H1 (cell line): ENCODE data around the gene PXK. TPM values are rescaled to one million over a fixed set of nuclear protein-coding genes. Genes with fewer than 3 reads are reported as not detected.

Source experiments
- CTCF ChIA-PET: fragments of 300-600 bp; sonication (Branson Sonifier 250); formaldehyde crosslinking; loops from one replicate; lab custom pipeline; 2021; ENCODE audit not compliant: partially characterized antibody; lab: Charles Lee
- POLR2A ChIA-PET: fragments of 300-600 bp; sonication (Branson Sonifier 250); formaldehyde crosslinking; loops from one replicate; lab custom pipeline; 2021; ENCODE audit warnings: inconsistent platforms; ENCODE audit not compliant: partially characterized antibody; lab: Charles Lee
- DNase-seq, 2 experiments: peaks; one replicate each; pipeline versions ENCODE4 v3.0.0 to v3.0.0-alpha.2; 2010 to 2022; ENCODE audit warnings: low spot score in 2 of 2, low read depth in 1 of 2, mixed read lengths in 1 of 2
- FAIRE-seq: peaks from 2 replicates; lab custom pipeline; 2011; peaks lifted over from hg19 to GRCh38; lab: Jason Lieb, UNC
- H2AFZ ChIP-seq: 2 replicates; pipeline ENCODE4 v1.8.1; 2012; ENCODE audit warnings: low read length, inconsistent platforms
- H2AK5ac ChIP-seq: 2 replicates; pipeline ENCODE4 v1.6.1; 2013; ENCODE audit warnings: low read depth, low read length
- H2BK120ac ChIP-seq: replicated peaks from 2 replicates; pipeline ENCODE3; 2013; ENCODE audit warnings: low read depth, low read length, inconsistent platforms
- H2BK12ac ChIP-seq: 2 replicates; pipeline ENCODE4 v1.6.1; 2013; ENCODE audit warnings: low read depth, low read length
- H2BK15ac ChIP-seq: 2 replicates; pipeline ENCODE4 v1.6.1; 2013; ENCODE audit warnings: low read length
- H2BK20ac ChIP-seq: 2 replicates; pipeline ENCODE4 v1.6.1; 2013; ENCODE audit warnings: low read length
- H2BK5ac ChIP-seq: 2 replicates; pipeline ENCODE4 v1.6.1; 2013; ENCODE audit warnings: low read depth, low read length
- H3K14ac ChIP-seq: 2 replicates; pipeline ENCODE4 v1.6.1; 2013; ENCODE audit warnings: inconsistent platforms; ENCODE audit not compliant: insufficient read length
- H3K18ac ChIP-seq: 2 replicates; pipeline ENCODE4 v1.6.1; 2013; ENCODE audit warnings: low read length; ENCODE audit errors: extremely low read depth
- H3K23ac ChIP-seq: 2 replicates; pipeline ENCODE4 v1.6.1; 2013; ENCODE audit warnings: inconsistent platforms; ENCODE audit not compliant: insufficient read length
- H3K23me2 ChIP-seq: 2 replicates; pipeline ENCODE4 v1.6.1; 2013; ENCODE audit warnings: low read depth, low read length
- H3K27ac ChIP-seq: 2 replicates; pipeline ENCODE4 v1.6.1; 2011; ENCODE audit warnings: low read depth, low read length, inconsistent platforms
- H3K27me3 ChIP-seq, 4 experiments: replicated peaks in 1 of 4; 1 replicate in 1 of 4; 2 replicates in 3 of 4; pipeline versions ENCODE4 v1.6.1 to v1.8.1; 2011 to 2013; ENCODE audit warnings: low read length in 3 of 4, mild to moderate bottlenecking in 3 of 4, inconsistent platforms in 2 of 4, mixed read lengths in 2 of 4, moderate library complexity in 1 of 4; ENCODE audit not compliant: control insufficient read depth in 3 of 4, insufficient read depth in 3 of 4; ENCODE audit errors: extremely low read depth in 1 of 4
- H3K36me3 ChIP-seq, 4 experiments: 2 replicates each; pipeline versions ENCODE4 v1.6.1 to v1.8.1; 2011 to 2013; ENCODE audit warnings: mild to moderate bottlenecking in 4 of 4, low read length in 3 of 4, moderate library complexity in 2 of 4, control low read depth in 1 of 4, inconsistent platforms in 1 of 4; ENCODE audit not compliant: insufficient read depth in 4 of 4, control insufficient read depth in 2 of 4
- H3K4ac ChIP-seq: replicated peaks from 2 replicates; pipeline ENCODE3; 2013; ENCODE audit warnings: low read length, low read depth, mixed read lengths, inconsistent platforms; ENCODE audit not compliant: insufficient read length
- H3K4me1 ChIP-seq, 4 experiments: replicated peaks in 1 of 4; 1 replicate in 1 of 4; 2 replicates in 3 of 4; pipeline versions ENCODE4 v1.6.1 to v1.8.1; 2011 to 2013; ENCODE audit warnings: low read length in 3 of 4, inconsistent platforms in 2 of 4, mixed read lengths in 1 of 4; ENCODE audit not compliant: insufficient read depth in 4 of 4, control insufficient read depth in 3 of 4
- H3K4me2 ChIP-seq, 2 experiments: 2 replicates each; pipeline versions ENCODE4 v1.6.1 to v1.8.1; 2011 to 2013; ENCODE audit warnings: low read depth in 2 of 2, low read length in 2 of 2, control low read depth in 1 of 2, inconsistent platforms in 1 of 2, mild to moderate bottlenecking in 1 of 2; ENCODE audit not compliant: insufficient read depth in 1 of 2
- H3K4me3 ChIP-seq, 4 experiments: fragments of 200-600, 300-600 bp in 1 of 4; sonication (generic), shearing (Covaris generic), sonication (Bioruptor Twin) in 1 of 4; 2 replicates each; pipeline versions ENCODE4 v1.5.1 to v1.8.1; 2011 to 2016; ENCODE audit warnings: low read length in 4 of 4, low read depth in 3 of 4, control low read depth in 2 of 4, inconsistent platforms in 2 of 4, mild to moderate bottlenecking in 2 of 4, mixed read lengths in 1 of 4, moderate library complexity in 1 of 4; ENCODE audit not compliant: insufficient read depth in 2 of 4; ENCODE audit errors: extremely low read depth in 1 of 4
- H3K56ac ChIP-seq: replicated peaks from 2 replicates; pipeline ENCODE3; 2013; ENCODE audit warnings: low read depth, mild to moderate bottlenecking, mixed read lengths, low read length, inconsistent platforms; ENCODE audit not compliant: insufficient read length
- H3K79me1 ChIP-seq: 2 replicates; pipeline ENCODE4 v1.6.1; 2013; ENCODE audit warnings: low read depth, low read length, control low read depth
- H3K79me2 ChIP-seq, 2 experiments: 2 replicates each; pipeline versions ENCODE4 v1.6.1 to v1.8.1; 2012 to 2013; ENCODE audit warnings: low read length in 2 of 2, mild to moderate bottlenecking in 2 of 2, inconsistent platforms in 1 of 2; ENCODE audit not compliant: insufficient read depth in 2 of 2, control insufficient read depth in 1 of 2
- H3K9ac ChIP-seq, 4 experiments: replicated peaks in 1 of 4; 1 replicate in 1 of 4; 2 replicates in 3 of 4; pipeline versions ENCODE4 v1.6.1 to v1.8.1; 2011 to 2013; ENCODE audit warnings: low read depth in 3 of 4, low read length in 3 of 4, control low read depth in 2 of 4, mild to moderate bottlenecking in 2 of 4, moderate library complexity in 2 of 4, inconsistent platforms in 1 of 4; ENCODE audit errors: extremely low read depth in 1 of 4
- H3K9me3 ChIP-seq, 2 experiments: 2 replicates each; pipeline versions ENCODE4 v1.6.1 to v1.8.1; 2012 to 2013; ENCODE audit warnings: mild to moderate bottlenecking in 2 of 2, moderate library complexity in 2 of 2, control low read depth in 1 of 2, inconsistent platforms in 1 of 2, low read depth in 1 of 2, low read length in 1 of 2, mixed read lengths in 1 of 2; ENCODE audit not compliant: insufficient read depth in 2 of 2
- H4K20me1 ChIP-seq, 2 experiments: replicated peaks in 1 of 2; 2 replicates each; pipeline versions ENCODE3 to v1.8.1; 2011 to 2013; ENCODE audit warnings: inconsistent platforms in 2 of 2, low read length in 2 of 2, mild to moderate bottlenecking in 1 of 2; ENCODE audit not compliant: insufficient read depth in 2 of 2, control insufficient read depth in 1 of 2
- H4K5ac ChIP-seq: 2 replicates; pipeline ENCODE4 v1.6.1; 2013; ENCODE audit warnings: low read length, low read depth, mixed read lengths, inconsistent platforms; ENCODE audit not compliant: insufficient read length
- H4K8ac ChIP-seq: 2 replicates; pipeline ENCODE4 v1.8.0; 2013; ENCODE audit warnings: mild to moderate bottlenecking, moderate library complexity, low read length, inconsistent platforms; ENCODE audit not compliant: insufficient read depth; ENCODE audit errors: extremely low read depth
- H4K91ac ChIP-seq: replicated peaks from 2 replicates; pipeline ENCODE3; 2013; ENCODE audit warnings: low read length, mixed read lengths, inconsistent platforms; ENCODE audit not compliant: insufficient read length
- BACH1 ChIP-seq: IDR thresholded peaks from 2 replicates; pipeline ENCODE4 v1.6.1; 2012; ENCODE audit warnings: low read length, improper control_type of control experiment
- CBX5 ChIP-seq: fragments of 300-800, 300-1000 bp; sonication (generic); IDR thresholded peaks from 2 replicates; pipeline ENCODE4 v1.7.1; 2016; ENCODE audit warnings: antibody characterized with exemption, low read length, low read depth
- HDAC2 ChIP-seq, 2 experiments: fragments of 300-600 bp in 1 of 2; sonication (generic) in 1 of 2; IDR thresholded peaks; 2 replicates each; pipeline ENCODE4 v1.6.1; 2011 to 2012; ENCODE audit warnings: low read depth in 2 of 2, low read length in 2 of 2, mild to moderate bottlenecking in 2 of 2, moderate library complexity in 2 of 2, borderline replicate concordance in 1 of 2, inconsistent platforms in 1 of 2
- KDM1A ChIP-seq: fragments of 200-600, 300-600 bp; sonication (generic); IDR thresholded peaks from 2 replicates; pipeline ENCODE4 v1.7.1; 2016; ENCODE audit warnings: mild to moderate bottlenecking, low read length, borderline replicate concordance
- POLR2AphosphoS5 ChIP-seq: IDR thresholded peaks from 2 replicates; pipeline ENCODE4 v1.6.1; 2011; ENCODE audit warnings: low read depth, low read length
- SIRT6 ChIP-seq: IDR thresholded peaks from one replicate; pipeline ENCODE4 v1.7.1; 2012; ENCODE audit warnings: low read length, inconsistent platforms
- SIX5 ChIP-seq: IDR thresholded peaks from 2 replicates; pipeline ENCODE4 v1.6.1; 2011; ENCODE audit warnings: mild to moderate bottlenecking, low read depth, low read length
- SP2 ChIP-seq: IDR thresholded peaks from 2 replicates; pipeline ENCODE4 v1.6.1; 2012; ENCODE audit warnings: mild to moderate bottlenecking, low read length, inconsistent platforms
- SRF ChIP-seq: IDR thresholded peaks from 2 replicates; pipeline ENCODE4 v1.6.1; 2011; ENCODE audit warnings: mild to moderate bottlenecking, low read depth, low read length, moderate library complexity
- SUZ12 ChIP-seq: fragments of 200-600 bp; sonication (generic); IDR thresholded peaks from 2 replicates; pipeline ENCODE4 v1.6.1; 2012; ENCODE audit warnings: mild to moderate bottlenecking, inconsistent platforms, low read length, moderate library complexity, mixed read lengths
- TAF7 ChIP-seq: optimal IDR thresholded peaks from 2 replicates; pipeline ENCODE3; 2011; ENCODE audit warnings: low read depth, mild to moderate bottlenecking, inconsistent platforms, low read length, moderate library complexity, borderline replicate concordance
- YY1 ChIP-seq: IDR thresholded peaks from 2 replicates; pipeline ENCODE4 v1.6.1; 2011; ENCODE audit warnings: low read depth, mild to moderate bottlenecking, low read length
- WGBS, 2 experiments: shearing (Covaris generic) in 1 of 2; methylation state at CpG; one replicate each; pipeline versions ENCODE4 v1.1.6 to v1.1.7; 2013 to 2015; ENCODE audit warnings: low lambda C conversion rate in 2 of 2, mixed read lengths in 2 of 2, inconsistent platforms in 1 of 2, low coverage in 1 of 2, missing lambda C conversion rate in 1 of 2; ENCODE audit not compliant: insufficient replicate concordance in 2 of 2, insufficient coverage in 1 of 2, insufficient read length in 1 of 2; ENCODE audit errors: extremely low coverage in 1 of 2, missing lambda C conversion rate in 1 of 2; 5-methylcytosine and 5-hydroxymethylcytosine counted together
- polyA plus RNA-seq, 7 experiments: library from polyadenylated mRNA; depleted of rRNA in 3 of 7; stranded (reverse) in 5 of 7; unstranded in 2 of 7; fragments of >200 nt in 5 of 7; fragments of 200-250 nt in 2 of 7; gene quantifications; 1 replicate in 5 of 7; 2 replicates in 1 of 7; 4 replicates in 1 of 7; pipeline versions ENCODE4 v1.2.1 to v1.2.3, GENCODE V29; 2011 to 2013; ENCODE audit warnings: missing spikeins in 2 of 7, mixed read lengths in 2 of 7
- total RNA-seq: library from RNA; stranded (reverse); fragmentation: NEBNext Ultra II Directional; extraction: Animal tissue kit (Norgen Biotek cat#: 25700); gene quantifications from 2 replicates; pipeline ENCODE4 v1.2.1, GENCODE V29; 2021

PXK gene
- total and polyA plus RNA-seq, 2 of the 8 experiments (the other 6 are each of a cell fraction or from before 2014, with no cell fraction given): 3.5 to 7.1 TPM

GRCh38 chr3:58342676-58343075 is 10.0 kb downstream of the PXK start:
- DNase-seq (no peak), FAIRE-seq (no peak)
- Histone ChIP-seq H4K8ac (no peak overlapping the region), H4K20me1 (no peaks in the 10 kb centered on the region), H3K18ac (no peak overlapping the region), H3K9me3 (no peaks in the 10 kb centered on the region), H2BK12ac (no peak overlapping the region), H2BK15ac (no peak overlapping the region), H2AK5ac (no peak overlapping the region), H3K4me3 (no peak overlapping the region), H3K36me3 (no peaks in the 10 kb centered on the region), H2BK120ac (no peak overlapping the region), H2BK5ac (no peak overlapping the region), H3K23ac (no peak overlapping the region), H3K23me2 (no peaks in the 10 kb centered on the region; the same call in 1 of the 2 replicates), H4K5ac (no peak overlapping the region), H3K4me2 (no peak overlapping the region), H3K27me3 (no peaks in the 10 kb centered on the region; a peak in 1 of 7 replicates), H3K79me1 (no peaks in the 10 kb centered on the region), H4K91ac (no peak overlapping the region), H2BK20ac (no peak overlapping the region), H3K4me1 (no peaks in the 10 kb centered on the region), H3K9ac (no peak overlapping the region), H2AFZ (no peak overlapping the region), H3K14ac (no peak overlapping the region), H3K56ac (no peak overlapping the region), H3K27ac (no peak overlapping the region), H3K4ac (no peak overlapping the region), H3K79me2 (no peaks in the 10 kb centered on the region)
- ChIA-PET CTCF (interaction anchor here (2.3 kb wide), 1 partner anchor 35 kb away, joined by 7 read pairs; no protein-coding TSS in a partner anchor), POLR2A (no interaction called here)
- WGBS, 2 experiments: 98% methylated on average over 5 of the region's 5 CpGs; no CpG with 5 or more reads in 1 of the 2 experiments
- no peak for TF ChIP-seq KDM1A
- no peak for TF ChIP-seq TAF7
- TF ChIP-seq SIX5: no peak
- no peak for TF ChIP-seq CBX5
- no peak for TF ChIP-seq SRF
- TF ChIP-seq BACH1: no peak
- no peak for TF ChIP-seq POLR2AphosphoS5
- TF ChIP-seq SP2: no peak
- TF ChIP-seq SIRT6: no peak
- no peak for TF ChIP-seq YY1
- no peak for TF ChIP-seq HDAC2 (IDR thresholded peaks at IDR 0.05; ENCODE audit: borderline replicate concordance in 1 of 2, low read depth in 2 of 2, low read length in 2 of 2)
- no peak for TF ChIP-seq SUZ12
